Neural progenitor cell (in vitro differentiated cells): Measurements from ENCODE around the gene SOX9. TPM values are rescaled to one million over a fixed set of nuclear protein-coding genes. Genes with fewer than 3 reads are reported as not detected.
A peak's percentile ranks its signal among the peaks of the same experiment; 100 is the strongest.

Experiments
- DNase-seq: peaks from one replicate; pipeline ENCODE4 v3.0.0-alpha.2; 2016; ENCODE audit warnings: low spot score
- H2AFZ ChIP-seq: fragments of 200-600 bp; sonication (generic); replicated peaks from 2 replicates; pipeline ENCODE4 v1.6.1; 2016; ENCODE audit warnings: antibody characterized with exemption
- H3F3A ChIP-seq: fragments of 200-600 bp; sonication (generic); 2 replicates; pipeline ENCODE4 v1.6.1; 2016; ENCODE audit warnings: antibody characterized with exemption, low read depth
- H3K27ac ChIP-seq: fragments of 200-600 bp; sonication (generic); 2 replicates; pipeline ENCODE4 v1.5.1; 2016; ENCODE audit warnings: mild to moderate bottlenecking
- H3K27me3 ChIP-seq: fragments of 200-600 bp; sonication (generic); 2 replicates; pipeline ENCODE4 v1.6.1; 2016; ENCODE audit warnings: mild to moderate bottlenecking, moderate library complexity
- H3K36me3 ChIP-seq: fragments of 200-600 bp; sonication (generic); 2 replicates; pipeline ENCODE4 v1.5.1; 2016
- H3K4me1 ChIP-seq: fragments of 200-600 bp; sonication (generic); 2 replicates; pipeline ENCODE4 v1.6.1; 2016; ENCODE audit warnings: mixed run types
- H3K4me2 ChIP-seq: fragments of 200-600 bp; sonication (generic); 2 replicates; pipeline ENCODE4 v1.6.1; 2016
- H3K4me3 ChIP-seq: fragments of 200-600 bp; sonication (generic); 2 replicates; pipeline ENCODE4 v1.5.1; 2016
- H3K79me2 ChIP-seq: fragments of 200-600 bp; sonication (generic); 2 replicates; pipeline ENCODE4 v1.6.1; 2016; ENCODE audit warnings: low read depth
- H3K9ac ChIP-seq: fragments of 200-600 bp; sonication (generic); 2 replicates; pipeline ENCODE4 v1.6.1; 2016
- H3K9me3 ChIP-seq: fragments of 200-600 bp; sonication (generic); 2 replicates; pipeline ENCODE4 v1.5.1; 2016; ENCODE audit warnings: low read depth
- H4K20me1 ChIP-seq: fragments of 200-600 bp; sonication (generic); 2 replicates; pipeline ENCODE4 v1.6.1; 2016; ENCODE audit warnings: low read depth
- H3K27ac Mint-ChIP-seq: 3 replicates; pipeline ENCODE4 v1.8.0; 2021; ENCODE audit warnings: mixed read lengths
- H3K27me3 Mint-ChIP-seq: 2 replicates; pipeline ENCODE4 v1.8.0; 2022; ENCODE audit warnings: low read depth, mild to moderate bottlenecking, inconsistent platforms, moderate library complexity, mixed read lengths; ENCODE audit not compliant: insufficient read depth
- H3K36me3 Mint-ChIP-seq: 3 replicates; pipeline ENCODE4 v1.8.0; 2021; ENCODE audit warnings: mixed read lengths
- H3K4me1 Mint-ChIP-seq: 3 replicates; pipeline ENCODE4 v1.8.0; 2021; ENCODE audit warnings: mixed read lengths
- H3K4me3 Mint-ChIP-seq: 3 replicates; pipeline ENCODE4 v1.8.0; 2021; ENCODE audit warnings: mild to moderate bottlenecking, moderate library complexity, mixed read lengths
- H3K9me3 Mint-ChIP-seq: 3 replicates; pipeline ENCODE4 v1.8.0; 2020; ENCODE audit warnings: mixed read lengths
- EZH2 ChIP-seq: fragments of 200-600 bp; sonication (generic); IDR thresholded peaks from 2 replicates; pipeline ENCODE4 v1.6.1; 2017; ENCODE audit warnings: antibody characterized with exemption, mild to moderate bottlenecking, moderate library complexity
- EZH2phosphoT487 ChIP-seq: fragments of 200-600 bp; sonication (generic); IDR thresholded peaks from 2 replicates; pipeline ENCODE4 v1.6.1; 2017; ENCODE audit warnings: antibody characterized with exemption
- total RNA-seq: library from RNA; depleted of rRNA; stranded (reverse); fragments of >200 nt; gene quantifications from 2 replicates; pipeline ENCODE4 v1.2.3, GENCODE V29; 2015; ENCODE audit warnings: low replicate concordance
- TF ChIP-seq, protein P1 (sequence below): fragments of 200-600 bp; sonication (generic); IDR thresholded peaks from 2 replicates; pipeline ENCODE4 v1.5.1; 2017; ENCODE audit warnings: antibody characterized with exemption, mild to moderate bottlenecking

Gene SOX9
- total RNA-seq, 1 donor from 2014 or later, result 12.7 TPM

DNA sequence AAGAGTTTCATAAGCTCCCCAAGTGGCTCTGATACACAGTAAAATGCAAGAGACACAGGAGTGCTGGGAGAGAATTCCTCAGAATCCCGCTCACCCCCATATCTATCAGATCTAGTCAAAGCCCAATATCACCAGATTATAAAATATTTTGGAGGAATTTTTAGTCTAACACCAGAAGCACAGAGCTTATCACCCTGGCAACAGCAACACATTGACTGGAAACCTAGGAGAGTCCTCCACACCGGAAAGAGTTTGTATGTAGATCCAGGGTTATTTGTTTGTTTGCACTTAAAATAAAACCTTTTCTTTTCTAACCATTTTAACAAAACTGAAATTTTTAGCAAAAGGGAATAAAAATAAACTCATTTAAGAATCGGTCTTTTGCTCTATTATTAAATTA is 7.2 kb downstream of the SOX9 start:
- Histone ChIP-seq H3K79me2 (peaks cover 15% of the 10 kb centered on the region), H3K36me3 (peaks cover 9% of the 10 kb centered on the region), H3K9me3 (no peaks in the 10 kb centered on the region), H3K4me3 (no peak overlapping the region), H4K20me1 (peaks cover 17% of the 10 kb centered on the region), H3K4me1 (peaks cover 41% of the 10 kb centered on the region), H3F3A (peaks cover 22% of the 10 kb centered on the region), H3K27ac (no peak overlapping the region), H3K4me2 (no peak overlapping the region), H3K9ac (no peak overlapping the region), H2AFZ (no peak overlapping the region), H3K27me3 (no peaks in the 10 kb centered on the region)
- no peak overlapping the region for H3K4me3 Mint-ChIP-seq
- H3K4me1 Mint-ChIP-seq, result peaks cover 51% of the 10 kb centered on the region
- peaks cover 3% of the 10 kb centered on the region for H3K9me3 Mint-ChIP-seq
- H3K27ac Mint-ChIP-seq, result peak overlapping the region; percentile 26
- no peak for TF ChIP-seq EZH2
- TF ChIP-seq EZH2phosphoT487, result no peak
- TF ChIP-seq, protein P1, sequence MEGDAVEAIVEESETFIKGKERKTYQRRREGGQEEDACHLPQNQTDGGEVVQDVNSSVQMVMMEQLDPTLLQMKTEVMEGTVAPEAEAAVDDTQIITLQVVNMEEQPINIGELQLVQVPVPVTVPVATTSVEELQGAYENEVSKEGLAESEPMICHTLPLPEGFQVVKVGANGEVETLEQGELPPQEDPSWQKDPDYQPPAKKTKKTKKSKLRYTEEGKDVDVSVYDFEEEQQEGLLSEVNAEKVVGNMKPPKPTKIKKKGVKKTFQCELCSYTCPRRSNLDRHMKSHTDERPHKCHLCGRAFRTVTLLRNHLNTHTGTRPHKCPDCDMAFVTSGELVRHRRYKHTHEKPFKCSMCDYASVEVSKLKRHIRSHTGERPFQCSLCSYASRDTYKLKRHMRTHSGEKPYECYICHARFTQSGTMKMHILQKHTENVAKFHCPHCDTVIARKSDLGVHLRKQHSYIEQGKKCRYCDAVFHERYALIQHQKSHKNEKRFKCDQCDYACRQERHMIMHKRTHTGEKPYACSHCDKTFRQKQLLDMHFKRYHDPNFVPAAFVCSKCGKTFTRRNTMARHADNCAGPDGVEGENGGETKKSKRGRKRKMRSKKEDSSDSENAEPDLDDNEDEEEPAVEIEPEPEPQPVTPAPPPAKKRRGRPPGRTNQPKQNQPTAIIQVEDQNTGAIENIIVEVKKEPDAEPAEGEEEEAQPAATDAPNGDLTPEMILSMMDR, result no peak
- DNase-seq, result no peak
- H3K27me3 Mint-ChIP-seq, result peaks cover 7% of the 10 kb centered on the region
- peaks cover 8% of the 10 kb centered on the region for H3K36me3 Mint-ChIP-seq

- Histone ChIP-seq H3K79me2 (no peaks in the 10 kb centered on the region), H3K36me3 (no peaks in the 10 kb centered on the region), H2AFZ (no peak overlapping the region), H4K20me1 (no peaks in the 10 kb centered on the region), H3K4me1 (no peaks in the 10 kb centered on the region), H3K4me3 (no peak overlapping the region), H3K27me3 (no peaks in the 10 kb centered on the region), H3K4me2 (no peak overlapping the region), H3K9ac (no peak overlapping the region), H3F3A (no peaks in the 10 kb centered on the region), H3K9me3 (no peaks in the 10 kb centered on the region), H3K27ac (no peak overlapping the region)
- Mint-ChIP-seq H3K4me1 (peaks cover 2% of the 10 kb centered on the region), H3K27ac (no peak overlapping the region), H3K9me3 (no peaks in the 10 kb centered on the region), H3K27me3 (peaks cover 2% of the 10 kb centered on the region), H3K4me3 (no peak overlapping the region), H3K36me3 (no peaks in the 10 kb centered on the region)
- DNase-seq, result no peak
- TF ChIP-seq EZH2 (no peak), EZH2phosphoT487 (no peak)
- TF ChIP-seq, protein P1, result no peak
Observed at GRCh38 chr17:72134608-72135394, 14.0 kb downstream of the SOX9 start.

GRCh38 chr17:72135546-72136325 is 14.9 kb downstream of the SOX9 start:
- Mint-ChIP-seq H3K4me3 (no peak overlapping the region), H3K27ac (peak overlapping the region; percentile 39), H3K9me3 (no peaks in the 10 kb centered on the region), H3K36me3 (no peaks in the 10 kb centered on the region), H3K27me3 (peaks cover 2% of the 10 kb centered on the region), H3K4me1 (peaks cover 10% of the 10 kb centered on the region)
- Histone ChIP-seq H4K20me1 (no peaks in the 10 kb centered on the region), H3K79me2 (no peaks in the 10 kb centered on the region), H3K9ac (no peak overlapping the region), H3K4me2 (no peak overlapping the region), H3K27ac (no peak overlapping the region), H3K27me3 (no peaks in the 10 kb centered on the region), H3K36me3 (no peaks in the 10 kb centered on the region), H3F3A (no peaks in the 10 kb centered on the region), H2AFZ (no peak overlapping the region), H3K4me3 (no peak overlapping the region), H3K4me1 (no peaks in the 10 kb centered on the region), H3K9me3 (no peaks in the 10 kb centered on the region)
- no peak for DNase-seq
- TF ChIP-seq, protein P1, result no peak
- TF ChIP-seq EZH2phosphoT487 (no peak), EZH2 (no peak)
